GM21528 (cell line): ENCODE results near the gene APOBEC4.
"Not testable (repeated sequence)": the region's sequence is repeated elsewhere in the genome, so short reads cannot be mapped to it uniquely, and the experiment has no call there.

ENCODE experiments used
- ATAC-seq: cut with Tn5 transposase; IDR thresholded peaks from one replicate; pipeline ENCODE4 v1.9.1; 2021; ENCODE audit warnings: mild to moderate bottlenecking, moderate library complexity; ENCODE audit not compliant: unreplicated experiment, low FRiP score

The APOBEC4 gene, protein sequence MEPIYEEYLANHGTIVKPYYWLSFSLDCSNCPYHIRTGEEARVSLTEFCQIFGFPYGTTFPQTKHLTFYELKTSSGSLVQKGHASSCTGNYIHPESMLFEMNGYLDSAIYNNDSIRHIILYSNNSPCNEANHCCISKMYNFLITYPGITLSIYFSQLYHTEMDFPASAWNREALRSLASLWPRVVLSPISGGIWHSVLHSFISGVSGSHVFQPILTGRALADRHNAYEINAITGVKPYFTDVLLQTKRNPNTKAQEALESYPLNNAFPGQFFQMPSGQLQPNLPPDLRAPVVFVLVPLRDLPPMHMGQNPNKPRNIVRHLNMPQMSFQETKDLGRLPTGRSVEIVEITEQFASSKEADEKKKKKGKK

DNA sequence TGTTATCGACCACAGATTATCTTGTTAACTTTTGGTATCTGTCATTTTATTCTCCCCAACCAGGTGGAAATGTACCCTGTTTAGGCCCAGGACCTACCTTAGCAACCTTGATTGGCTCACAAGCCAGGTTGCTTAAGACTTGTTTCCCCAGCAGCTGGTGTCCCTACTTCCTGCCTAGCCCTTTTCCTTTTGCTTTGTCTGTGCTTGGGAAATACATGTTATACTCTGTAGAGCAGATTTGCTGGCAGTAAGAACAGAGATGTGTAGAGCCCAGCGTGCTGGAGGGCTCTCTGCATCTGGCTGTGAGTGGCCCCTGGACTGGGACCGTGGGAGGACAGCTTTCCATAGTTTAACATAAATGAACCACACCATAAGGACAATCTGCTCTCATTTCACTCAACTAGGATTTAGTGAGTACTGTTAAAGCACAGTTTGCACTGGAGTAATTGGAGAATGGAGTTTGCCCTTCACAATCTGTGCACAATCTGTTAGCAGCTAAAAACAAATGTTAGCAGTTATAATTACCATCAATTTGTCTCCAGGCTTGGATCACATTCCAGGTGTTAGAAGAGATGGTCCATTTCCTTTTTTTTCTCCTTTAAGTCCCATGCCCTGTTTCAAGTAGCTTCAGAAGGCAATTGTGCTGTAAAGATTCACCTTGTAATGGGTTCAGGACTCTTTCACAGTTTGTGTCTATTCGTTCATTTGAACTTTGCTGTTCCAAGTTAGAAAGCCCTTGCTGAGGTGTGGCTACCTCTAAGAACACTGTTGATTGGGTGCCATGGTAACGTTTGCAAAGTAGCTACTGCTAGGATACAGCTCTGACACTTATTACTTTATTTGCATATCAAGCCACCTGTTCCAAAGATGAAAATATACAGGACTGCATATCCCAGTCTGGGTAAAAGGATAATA, at the start of gene APOBEC4:
Gene APOBEC4, minus strand, starts transcription at position 770 of the 915 bp plus-strand sequence. CDS start 4,535 bp downstream, outside the sequence.
- ATAC-seq = no peak

- ATAC-seq = no peak
Measured at GRCh38 chr1:183702813-183703198, 49.7 kb upstream of the APOBEC4 start.

DNA sequence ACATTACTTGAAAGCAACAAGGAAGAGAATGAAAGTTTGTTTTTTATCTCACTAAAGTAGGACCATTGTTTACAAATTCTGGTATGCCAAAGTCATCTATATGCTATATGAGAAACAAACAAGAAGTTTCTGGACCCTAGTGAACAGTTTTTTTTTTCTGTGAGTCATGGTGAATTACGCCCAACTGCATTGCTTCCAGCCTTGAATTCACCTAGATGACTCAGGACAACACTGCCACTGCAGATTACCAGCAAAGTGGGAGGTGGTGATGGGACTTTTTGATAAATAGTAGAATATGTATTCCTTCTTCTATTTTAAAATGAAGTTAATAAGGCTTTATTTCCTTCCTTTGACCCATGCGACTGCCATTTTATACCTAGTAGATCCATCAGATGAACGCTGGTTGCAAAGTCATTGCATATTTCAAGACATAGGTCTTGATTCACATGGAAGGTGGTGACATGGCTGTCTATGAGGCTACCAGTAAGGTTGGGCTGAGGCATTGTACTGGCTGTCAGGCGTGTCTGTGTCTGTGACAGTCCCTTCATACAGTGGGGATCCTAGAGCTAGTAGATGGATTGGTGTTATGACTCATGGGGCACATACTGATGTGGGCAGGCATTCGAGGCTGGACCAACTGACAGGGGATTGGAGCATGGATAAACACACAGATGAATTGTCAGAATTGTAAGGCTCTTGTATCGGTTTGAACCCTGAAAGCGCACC, 49.1 kb upstream of the APOBEC4 start:
- no peak for ATAC-seq

GRCh38 chr1:183699616-183700160, 46.6 kb upstream of the APOBEC4 start:
- ATAC-seq = no peak

GRCh38 chr1:183697814-183698590, 44.9 kb upstream of the APOBEC4 start:
- ATAC-seq = no peak

GRCh38 chr1:183696981-183697380, 43.9 kb upstream of the APOBEC4 start:
- no peak for ATAC-seq

GRCh38 chr1:183694755-183695154, 41.6 kb upstream of the APOBEC4 start:
- ATAC-seq = no peak

- no peak for ATAC-seq
Measured at GRCh38 chr1:183694066-183694465, 41.0 kb upstream of the APOBEC4 start.

DNA sequence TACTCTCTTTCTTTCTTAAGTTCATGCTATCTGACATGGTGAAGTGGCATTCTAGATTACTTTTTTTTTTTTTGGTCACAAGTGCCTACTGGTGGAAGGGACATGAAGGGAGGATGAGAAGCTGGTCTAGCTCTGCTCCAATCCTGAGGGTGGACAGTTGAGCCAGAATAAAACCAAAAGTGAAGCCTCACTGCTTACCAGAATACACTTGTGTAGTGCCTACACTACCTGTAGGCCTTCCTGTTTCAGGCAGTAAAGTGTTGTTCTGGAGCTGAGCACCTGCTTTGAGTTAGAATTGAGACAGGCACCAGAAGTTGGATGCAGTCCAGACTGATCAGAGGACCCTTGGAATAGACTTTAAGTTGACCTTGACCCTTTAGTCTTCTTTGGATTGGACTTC, 40.4 kb upstream of the APOBEC4 start:
- no peak for ATAC-seq

GRCh38 chr1:183689762-183690204, 36.7 kb upstream of the APOBEC4 start:
- ATAC-seq = peak; percentile 65

DNA sequence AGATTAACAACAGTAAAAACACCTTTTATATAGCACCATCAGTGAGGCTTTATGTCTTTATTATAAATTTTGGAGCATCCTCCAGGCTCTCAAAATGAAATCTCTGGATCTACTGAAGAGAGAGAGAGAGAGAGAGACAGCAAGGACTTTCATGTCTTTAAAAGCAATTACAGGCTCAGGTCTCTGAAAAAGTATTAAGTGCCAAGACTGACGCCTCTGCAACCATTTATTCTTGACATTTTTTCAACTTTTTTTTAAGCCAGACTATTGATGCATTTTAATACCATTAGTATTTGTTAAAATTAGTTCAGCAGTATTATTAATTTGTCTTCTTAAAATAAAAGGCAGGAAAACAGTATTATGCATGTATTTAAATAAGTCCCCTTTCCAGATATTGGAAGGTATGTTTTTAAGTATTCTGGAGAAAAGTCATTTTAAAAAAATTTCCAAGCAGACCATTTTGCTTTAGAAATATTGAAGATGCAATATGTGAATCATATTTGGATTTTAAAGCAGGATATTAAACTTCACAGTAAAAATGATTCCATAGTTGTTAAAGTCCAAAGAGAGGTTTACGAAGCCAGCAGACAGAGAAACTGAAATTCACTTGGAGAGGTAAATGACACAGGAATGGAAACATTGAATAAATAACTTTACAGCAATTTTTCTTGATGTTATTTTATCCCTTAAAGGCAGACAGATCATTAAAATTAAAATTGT, 35.4 kb upstream of the APOBEC4 start:
- no peak for ATAC-seq

- ATAC-seq = no peak
Measured at GRCh38 chr1:183687546-183688304, 34.6 kb upstream of the APOBEC4 start.

GRCh38 chr1:183686229-183686628, 33.1 kb upstream of the APOBEC4 start:
- no peak for ATAC-seq

DNA sequence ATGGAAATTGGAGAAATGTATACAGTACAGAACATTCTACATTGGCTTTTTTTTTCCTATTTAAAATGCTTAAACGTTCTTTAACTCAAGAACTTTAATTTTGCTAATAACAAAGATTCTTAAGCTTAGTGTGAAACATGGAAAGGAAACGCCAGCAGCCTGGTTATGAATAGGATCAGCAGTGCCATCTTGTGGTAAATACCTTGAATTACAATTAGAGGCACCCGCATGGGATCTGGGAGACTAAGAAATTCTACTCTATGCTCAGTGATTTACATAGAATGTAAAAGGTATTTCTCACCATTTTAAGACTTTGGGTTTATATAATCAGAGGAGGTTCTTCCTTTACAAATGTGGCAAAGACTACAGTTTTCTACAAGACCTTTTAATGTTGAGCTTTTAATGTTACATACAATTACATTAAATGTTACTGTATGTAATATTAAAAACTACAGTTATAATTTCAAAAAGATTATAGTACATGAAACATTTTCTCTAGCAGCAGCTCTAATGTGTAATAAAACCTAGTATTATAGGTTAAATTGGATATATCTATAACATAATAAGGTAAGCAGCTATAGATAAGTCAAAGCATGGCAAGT, 32.1 kb upstream of the APOBEC4 start:
- no peak for ATAC-seq

- not testable (repeated sequence) for ATAC-seq
Measured at GRCh38 chr1:183679363-183679762, 26.2 kb upstream of the APOBEC4 start.

DNA sequence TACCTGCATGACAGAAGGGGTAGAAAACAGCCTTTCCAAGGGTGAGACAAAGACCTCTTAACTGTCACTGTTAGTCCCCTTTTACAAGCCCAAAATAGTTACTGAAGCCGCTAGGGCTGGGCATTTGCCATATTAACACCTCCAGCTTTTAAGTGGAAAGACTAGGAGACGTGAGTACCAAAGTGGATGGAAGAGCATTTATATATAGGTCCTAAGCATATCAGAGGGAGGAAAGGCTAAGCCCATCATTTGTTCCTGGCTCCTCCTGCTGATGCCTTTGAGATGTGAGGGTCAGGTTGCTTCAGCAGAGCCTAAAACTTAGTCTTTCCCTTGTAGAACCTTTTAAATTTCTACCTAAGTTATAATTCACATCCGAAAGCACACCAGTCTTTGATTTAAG, 25.7 kb upstream of the APOBEC4 start:
- no peak for ATAC-seq

- no peak for ATAC-seq
Measured at GRCh38 chr1:183676586-183677189, 23.6 kb upstream of the APOBEC4 start.
